Activated T-cell treated with anti-CD3 and anti-CD28 coated beads, Interleukin-2, amount 50 U/mL, for 48 hours (primary cell): Measurements from ENCODE around the gene ADGRF4.
A peak's percentile ranks its signal among the peaks of the same experiment; 100 is the strongest.

ENCODE experiments used
- DNase-seq, 2 experiments: peaks; one replicate each; pipeline ENCODE4 v3.0.0-alpha.2; 2020

ADGRF4 gene

GRCh38 chr6:47698342-47698787 lies at the start of gene ADGRF4:
TSS of gene ADGRF4 (plus strand) at chr6:47698580. CDS start at chr6:47707246, 8,666 bp downstream.
- peak in 1 of 2 experiments; percentile 19 for DNase-seq

GRCh38 chr6:47650553-47651432 lies 47.6 kb upstream of the ADGRF4 start:
- no peak for DNase-seq

- no peak for DNase-seq
Measured at GRCh38 chr6:47651505-47651944, 46.9 kb upstream of the ADGRF4 start.

GRCh38 chr6:47653706-47654105 lies 44.7 kb upstream of the ADGRF4 start:
- DNase-seq = no peak

- no peak for DNase-seq
Measured at GRCh38 chr6:47654255-47654654, 44.1 kb upstream of the ADGRF4 start.

- peak; percentile 49 to 58 for DNase-seq
Measured at GRCh38 chr6:47655719-47656595, 42.4 kb upstream of the ADGRF4 start.

- no peak for DNase-seq
Measured at GRCh38 chr6:47661960-47662359, 36.4 kb upstream of the ADGRF4 start.

- DNase-seq = no peak
Measured at GRCh38 chr6:47663462-47664216, 34.7 kb upstream of the ADGRF4 start.

GRCh38 chr6:47665112-47665511 lies 33.3 kb upstream of the ADGRF4 start:
- DNase-seq = no peak

GRCh38 chr6:47669684-47670513 lies 28.5 kb upstream of the ADGRF4 start:
- no peak for DNase-seq

GRCh38 chr6:47670851-47671250 lies 27.5 kb upstream of the ADGRF4 start:
- DNase-seq = no peak

- no peak for DNase-seq
Measured at GRCh38 chr6:47671777-47672176, 26.6 kb upstream of the ADGRF4 start.

GRCh38 chr6:47672816-47673215 lies 25.6 kb upstream of the ADGRF4 start:
- DNase-seq = no peak

GRCh38 chr6:47674673-47675072 lies 23.7 kb upstream of the ADGRF4 start:
- DNase-seq = no peak

- no peak for DNase-seq
Measured at GRCh38 chr6:47677381-47678100, 20.8 kb upstream of the ADGRF4 start.

- DNase-seq = no peak
Measured at GRCh38 chr6:47678739-47679138, 19.6 kb upstream of the ADGRF4 start.

GRCh38 chr6:47679322-47679906 lies 19.0 kb upstream of the ADGRF4 start:
- no peak for DNase-seq

- no peak for DNase-seq
Measured at GRCh38 chr6:47680051-47680450, 18.3 kb upstream of the ADGRF4 start.

- no peak for DNase-seq
Measured at GRCh38 chr6:47680724-47681123, 17.7 kb upstream of the ADGRF4 start.

GRCh38 chr6:47681201-47681990 lies 17.0 kb upstream of the ADGRF4 start:
- DNase-seq = no peak
